Peyer's patch (tissue), 4 donors: Measurements from ENCODE around the gene GATA6. TPM values are rescaled to one million over a fixed set of nuclear protein-coding genes. Genes with fewer than 3 reads are reported as not detected.

Source experiments
- DNase-seq, 3 donors: peaks; one replicate each; pipeline ENCODE4 v3.0.0-alpha.2; 2017 to 2019
- H3K27ac ChIP-seq, 4 donors: fragments of 200-600 bp; sonication (generic); one replicate each; pipeline ENCODE4 v1.5.1; 2016 to 2019
- H3K27me3 ChIP-seq, 2 donors: fragments of 200-600 bp; sonication (generic); one replicate each; pipeline ENCODE4 v1.5.1; 2019
- H3K36me3 ChIP-seq, 3 donors: fragments of 200-600 bp; sonication (generic); one replicate each; pipeline ENCODE4 v1.5.1; 2016 to 2019
- H3K4me1 ChIP-seq, 4 donors: fragments of 200-600 bp; sonication (generic); one replicate each; pipeline ENCODE4 v1.5.1; 2016 to 2019
- H3K4me3 ChIP-seq, 4 donors: fragments of 200-600 bp; sonication (generic); 1 replicate in 3 of 4; 2 replicates in 1 of 4; pipeline ENCODE4 v1.5.1; 2016 to 2019; ENCODE audit warnings: mild to moderate bottlenecking in 1 of 4
- H3K9me3 ChIP-seq, 4 donors: fragments of 200-600 bp; sonication (generic); one replicate each; pipeline ENCODE4 v1.5.1; 2016 to 2019; ENCODE audit warnings: mild to moderate bottlenecking in 1 of 4
- POLR2A ChIP-seq, 2 donors: fragments of 450-650 bp; IDR thresholded peaks; one replicate each; pipeline ENCODE4 v1.5.1; 2017; ENCODE audit warnings: antibody characterized with exemption in 2 of 2, mild to moderate bottlenecking in 2 of 2, moderate library complexity in 2 of 2
- total RNA-seq, 4 donors: library from RNA; depleted of rRNA; stranded (reverse); fragments of >200 nt; gene quantifications; one replicate each; pipeline ENCODE4 v1.1.0, GENCODE V29; 2016
- TF ChIP-seq, protein P1 (sequence below), 6 experiments: fragments of 450-650 bp in 4 of 6; fragments of 200-600 bp in 2 of 6; sonication (generic) in 1 of 6; IDR thresholded peaks; one replicate each; pipeline ENCODE4 v1.5.1; 2017 to 2019; ENCODE audit warnings: antibody characterized with exemption in 6 of 6, mild to moderate bottlenecking in 3 of 6, moderate library complexity in 1 of 6

GATA6 gene
- total RNA-seq, 4 donors from 2014 or later: 24.8 to 127 (median 114) TPM

DNA sequence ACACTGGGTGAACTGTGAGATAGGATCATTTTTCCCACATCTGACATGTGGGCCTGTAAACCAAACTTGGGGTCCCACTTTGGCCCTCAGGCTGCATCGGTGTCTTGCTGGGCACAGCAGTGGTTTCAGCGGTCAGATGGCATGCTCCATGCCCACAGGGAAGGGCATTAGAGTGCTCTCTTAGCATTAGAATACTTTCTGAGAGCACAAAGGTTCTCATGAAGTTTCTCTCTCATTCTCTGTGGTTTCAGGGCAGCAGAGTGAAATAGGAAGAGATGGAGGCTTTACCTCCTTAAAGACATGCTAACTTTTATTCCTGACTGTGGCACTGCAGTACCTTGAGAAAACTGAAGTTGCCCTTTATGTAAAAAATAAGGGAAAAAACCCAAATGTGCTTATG lies 36.6 kb upstream of the GATA6 start:
- no peaks in the 10 kb centered on the region for H3K4me1 ChIP-seq
- H3K4me3 ChIP-seq: no peak overlapping the region
- H3K36me3 ChIP-seq: no peaks in the 10 kb centered on the region
- TF ChIP-seq, protein P1, sequence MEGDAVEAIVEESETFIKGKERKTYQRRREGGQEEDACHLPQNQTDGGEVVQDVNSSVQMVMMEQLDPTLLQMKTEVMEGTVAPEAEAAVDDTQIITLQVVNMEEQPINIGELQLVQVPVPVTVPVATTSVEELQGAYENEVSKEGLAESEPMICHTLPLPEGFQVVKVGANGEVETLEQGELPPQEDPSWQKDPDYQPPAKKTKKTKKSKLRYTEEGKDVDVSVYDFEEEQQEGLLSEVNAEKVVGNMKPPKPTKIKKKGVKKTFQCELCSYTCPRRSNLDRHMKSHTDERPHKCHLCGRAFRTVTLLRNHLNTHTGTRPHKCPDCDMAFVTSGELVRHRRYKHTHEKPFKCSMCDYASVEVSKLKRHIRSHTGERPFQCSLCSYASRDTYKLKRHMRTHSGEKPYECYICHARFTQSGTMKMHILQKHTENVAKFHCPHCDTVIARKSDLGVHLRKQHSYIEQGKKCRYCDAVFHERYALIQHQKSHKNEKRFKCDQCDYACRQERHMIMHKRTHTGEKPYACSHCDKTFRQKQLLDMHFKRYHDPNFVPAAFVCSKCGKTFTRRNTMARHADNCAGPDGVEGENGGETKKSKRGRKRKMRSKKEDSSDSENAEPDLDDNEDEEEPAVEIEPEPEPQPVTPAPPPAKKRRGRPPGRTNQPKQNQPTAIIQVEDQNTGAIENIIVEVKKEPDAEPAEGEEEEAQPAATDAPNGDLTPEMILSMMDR (IDR thresholded peaks at IDR 0.05): no peak
- TF ChIP-seq POLR2A (IDR thresholded peaks at IDR 0.05): no peak
- H3K27ac ChIP-seq: no peak overlapping the region
- no peaks in the 10 kb centered on the region for H3K27me3 ChIP-seq
- H3K9me3 ChIP-seq: no peaks in the 10 kb centered on the region
- no peak for DNase-seq

DNA sequence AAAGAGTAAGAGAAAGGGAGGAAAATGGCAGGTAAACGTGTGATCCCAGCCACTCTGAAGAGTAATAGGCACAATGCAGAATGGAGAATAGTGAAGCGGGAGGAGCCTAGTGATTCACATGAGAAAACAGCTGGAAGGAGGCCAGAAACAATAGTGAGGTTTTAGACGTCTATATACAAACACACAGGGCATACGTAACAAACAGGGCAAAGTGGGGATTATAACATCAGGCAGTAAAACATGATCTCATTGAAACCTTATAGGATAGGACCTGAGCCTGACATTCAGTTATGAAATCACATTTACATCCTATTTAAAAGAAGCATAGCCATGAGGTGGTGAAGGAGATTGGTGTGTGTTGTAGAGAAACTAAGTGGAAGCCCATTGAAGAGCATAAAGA lies 33.0 kb upstream of the GATA6 start:
- Histone ChIP-seq H3K36me3 (no peaks in the 10 kb centered on the region), H3K4me1 (no peaks in the 10 kb centered on the region), H3K27ac (no peak overlapping the region), H3K4me3 (no peak overlapping the region), H3K9me3 (no peaks in the 10 kb centered on the region), H3K27me3 (no peaks in the 10 kb centered on the region)
- no peak for TF ChIP-seq POLR2A (IDR thresholded peaks at IDR 0.05)
- TF ChIP-seq, protein P1 (IDR thresholded peaks at IDR 0.05): no peak
- DNase-seq: no peak

DNA sequence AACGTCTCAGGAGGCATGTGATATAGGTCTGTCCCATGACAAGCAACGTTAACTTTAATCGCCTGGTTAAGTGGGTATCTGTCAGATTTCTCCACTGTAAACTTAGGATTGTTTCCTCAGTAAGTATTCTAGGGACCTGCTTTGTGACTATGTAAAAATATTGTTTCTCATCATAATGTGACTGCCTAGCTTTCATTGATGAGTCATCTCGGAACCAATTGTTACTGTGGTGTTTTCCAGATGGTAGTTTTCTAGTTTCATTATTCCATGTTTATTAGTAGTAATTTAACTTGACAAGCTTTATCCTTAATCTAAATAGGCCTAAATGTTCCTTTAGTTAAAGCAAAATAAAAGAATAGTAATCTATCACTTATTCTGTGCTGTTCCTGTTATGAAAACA lies 28.2 kb upstream of the GATA6 start:
- Histone ChIP-seq H3K36me3 (no peaks in the 10 kb centered on the region), H3K27me3 (no peaks in the 10 kb centered on the region), H3K4me3 (no peak overlapping the region), H3K9me3 (no peaks in the 10 kb centered on the region), H3K27ac (no peak overlapping the region), H3K4me1 (no peaks in the 10 kb centered on the region)
- no peak for DNase-seq
- no peak for TF ChIP-seq POLR2A (IDR thresholded peaks at IDR 0.05)
- TF ChIP-seq, protein P1 (IDR thresholded peaks at IDR 0.05): no peak

DNA sequence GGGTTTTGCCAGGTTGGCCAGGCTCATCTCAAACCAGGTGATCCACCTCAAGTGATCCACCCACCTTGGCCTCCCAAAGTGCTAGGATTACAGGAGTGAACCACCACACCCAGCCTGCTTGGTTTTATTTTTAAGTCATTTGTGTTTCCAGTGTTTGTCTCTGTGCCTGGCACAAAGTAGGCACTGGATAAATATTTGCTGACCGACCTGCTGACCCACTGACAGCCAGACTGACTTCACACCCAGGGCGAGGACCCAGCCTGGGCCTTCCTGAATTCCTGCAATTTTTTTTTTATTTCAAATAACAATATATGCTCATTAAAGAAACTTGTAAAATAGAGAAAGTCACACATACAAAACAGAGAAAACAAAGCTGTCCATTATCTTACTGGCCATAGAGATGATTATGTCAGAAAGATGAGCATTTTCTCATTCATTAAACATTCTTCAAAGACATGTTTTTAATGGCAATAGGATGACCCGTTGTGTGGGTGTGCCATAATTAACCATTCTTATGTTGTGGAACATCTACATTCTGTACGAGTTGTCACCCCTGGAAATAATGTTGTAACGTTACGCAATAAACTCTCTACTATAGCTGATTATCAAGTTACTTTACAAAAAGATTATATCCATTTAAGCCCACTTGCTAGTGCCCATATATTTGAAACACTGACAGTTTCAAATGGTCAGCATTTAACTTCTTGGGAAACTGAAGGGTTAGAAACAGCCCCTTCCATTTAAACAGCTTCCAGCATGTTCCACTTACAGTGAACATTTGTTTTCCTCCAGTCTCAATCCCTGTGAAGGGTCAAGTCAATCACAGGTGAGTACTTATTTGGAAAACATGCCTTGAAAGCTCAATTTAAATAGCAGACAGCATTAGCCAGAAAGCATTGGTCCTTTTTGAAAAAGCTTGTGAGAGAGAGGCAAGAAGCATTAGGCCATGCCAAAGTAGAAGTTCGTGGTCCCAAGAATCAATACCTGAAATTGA lies 25.7 kb upstream of the GATA6 start:
- H3K27me3 ChIP-seq: no peaks in the 10 kb centered on the region
- H3K4me1 ChIP-seq: no peaks in the 10 kb centered on the region
- H3K9me3 ChIP-seq: no peaks in the 10 kb centered on the region
- no peak overlapping the region for H3K27ac ChIP-seq
- no peak for DNase-seq
- no peaks in the 10 kb centered on the region for H3K36me3 ChIP-seq
- no peak overlapping the region for H3K4me3 ChIP-seq
- TF ChIP-seq, protein P1 (IDR thresholded peaks at IDR 0.05): no peak
- no peak for TF ChIP-seq POLR2A (IDR thresholded peaks at IDR 0.05)

DNA sequence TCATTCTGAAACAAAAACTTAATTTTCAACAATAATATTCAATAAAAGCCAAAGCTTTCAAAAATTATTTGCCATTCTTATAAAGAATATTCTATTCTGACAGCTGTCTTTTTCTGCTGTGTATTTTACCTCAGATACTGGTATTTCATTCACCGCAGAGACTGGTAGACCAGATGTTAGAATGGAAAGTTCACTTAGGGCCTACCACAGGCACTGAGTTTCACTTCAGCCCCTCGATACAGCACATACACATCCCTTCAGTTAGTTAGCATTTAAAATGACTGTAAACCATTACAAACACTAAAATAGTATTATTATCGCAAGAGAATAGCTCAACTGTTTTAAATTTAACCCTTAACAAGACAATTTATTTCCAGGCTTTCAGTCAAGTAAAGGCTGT lies 24.2 kb upstream of the GATA6 start:
- DNase-seq: no peak
- H3K4me3 ChIP-seq: no peak overlapping the region
- no peaks in the 10 kb centered on the region for H3K9me3 ChIP-seq
- TF ChIP-seq POLR2A (IDR thresholded peaks at IDR 0.05): no peak
- TF ChIP-seq, protein P1 (IDR thresholded peaks at IDR 0.05): no peak
- no peaks in the 10 kb centered on the region for H3K27me3 ChIP-seq
- no peak overlapping the region for H3K27ac ChIP-seq
- no peaks in the 10 kb centered on the region for H3K4me1 ChIP-seq
- no peaks in the 10 kb centered on the region for H3K36me3 ChIP-seq
